IPS-NIHi7 (cell line): ENCODE results near the gene SLC22A5.
"Not testable (repeated sequence)": the region's sequence is repeated elsewhere in the genome, so short reads cannot be mapped to it uniquely, and the experiment has no call there.

ENCODE experiments used
- DNase-seq: peaks from one replicate; pipeline ENCODE4 v3.0.0; 2012; ENCODE audit warnings: mixed read lengths; ENCODE audit errors: extremely low spot score

The SLC22A5 gene

DNA sequence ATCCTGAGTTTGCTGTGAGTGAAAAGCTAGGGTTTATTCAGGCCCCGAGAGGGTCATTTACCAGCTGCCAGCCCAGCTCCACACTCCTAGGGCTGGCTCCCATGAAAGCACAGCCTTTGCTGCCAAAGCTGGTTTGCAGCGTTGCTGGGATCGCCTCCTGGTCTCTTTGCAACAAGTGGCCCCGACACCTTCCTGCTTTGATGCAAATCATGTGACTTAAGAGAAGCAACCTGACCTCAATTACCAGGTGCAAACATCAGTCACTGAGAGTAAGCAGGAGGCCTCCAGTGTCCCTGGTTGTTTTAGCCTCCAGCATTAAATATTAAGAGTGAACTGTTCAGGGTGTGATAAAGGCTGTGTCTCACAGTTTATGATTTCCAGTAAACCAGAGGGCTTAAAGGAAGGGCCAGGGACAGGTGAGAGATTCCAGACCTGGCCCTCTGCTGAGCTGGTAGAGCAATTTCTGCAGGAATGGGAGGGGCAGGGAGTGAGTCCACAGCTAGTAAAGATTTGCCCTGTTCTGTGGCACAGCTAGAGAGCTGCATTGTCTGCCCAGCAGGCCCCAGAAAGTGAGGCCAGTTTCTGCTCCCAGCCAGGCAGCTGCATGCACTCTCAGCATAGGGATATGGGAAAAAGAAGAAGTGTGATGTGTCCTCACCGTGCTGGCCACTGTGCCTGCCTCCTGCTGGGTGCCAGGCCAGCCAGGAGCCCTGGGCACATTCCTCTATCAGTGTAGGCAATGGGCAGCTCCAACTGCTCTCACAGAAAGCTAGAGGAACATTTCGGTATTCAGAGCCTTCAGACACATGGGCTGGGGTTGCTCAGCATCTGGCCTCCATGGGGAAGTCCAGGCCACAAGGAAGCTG, 58.0 kb downstream of the SLC22A5 start:
- peak; percentile 22 for DNase-seq

DNA sequence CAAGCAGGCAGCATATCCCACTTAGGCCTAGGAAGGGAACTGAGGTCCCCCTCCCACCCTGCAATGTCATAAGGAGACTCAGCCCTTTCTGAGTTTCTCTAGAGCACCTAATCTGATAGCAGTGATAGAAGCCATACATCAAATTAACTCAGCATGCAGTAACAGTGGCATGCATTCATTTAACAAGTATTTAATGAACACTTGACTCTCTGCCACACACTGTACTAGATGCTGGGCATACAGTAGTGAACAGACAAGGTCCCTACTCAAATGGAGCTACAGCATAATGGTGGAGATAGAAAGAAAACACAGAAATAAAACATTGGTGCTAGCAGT, 58.6 kb downstream of the SLC22A5 start:
- no peak for DNase-seq

- DNase-seq, result peak; percentile 21
Observed at GRCh38 chr5:132428484-132429462, 59.3 kb downstream of the SLC22A5 start.

DNA sequence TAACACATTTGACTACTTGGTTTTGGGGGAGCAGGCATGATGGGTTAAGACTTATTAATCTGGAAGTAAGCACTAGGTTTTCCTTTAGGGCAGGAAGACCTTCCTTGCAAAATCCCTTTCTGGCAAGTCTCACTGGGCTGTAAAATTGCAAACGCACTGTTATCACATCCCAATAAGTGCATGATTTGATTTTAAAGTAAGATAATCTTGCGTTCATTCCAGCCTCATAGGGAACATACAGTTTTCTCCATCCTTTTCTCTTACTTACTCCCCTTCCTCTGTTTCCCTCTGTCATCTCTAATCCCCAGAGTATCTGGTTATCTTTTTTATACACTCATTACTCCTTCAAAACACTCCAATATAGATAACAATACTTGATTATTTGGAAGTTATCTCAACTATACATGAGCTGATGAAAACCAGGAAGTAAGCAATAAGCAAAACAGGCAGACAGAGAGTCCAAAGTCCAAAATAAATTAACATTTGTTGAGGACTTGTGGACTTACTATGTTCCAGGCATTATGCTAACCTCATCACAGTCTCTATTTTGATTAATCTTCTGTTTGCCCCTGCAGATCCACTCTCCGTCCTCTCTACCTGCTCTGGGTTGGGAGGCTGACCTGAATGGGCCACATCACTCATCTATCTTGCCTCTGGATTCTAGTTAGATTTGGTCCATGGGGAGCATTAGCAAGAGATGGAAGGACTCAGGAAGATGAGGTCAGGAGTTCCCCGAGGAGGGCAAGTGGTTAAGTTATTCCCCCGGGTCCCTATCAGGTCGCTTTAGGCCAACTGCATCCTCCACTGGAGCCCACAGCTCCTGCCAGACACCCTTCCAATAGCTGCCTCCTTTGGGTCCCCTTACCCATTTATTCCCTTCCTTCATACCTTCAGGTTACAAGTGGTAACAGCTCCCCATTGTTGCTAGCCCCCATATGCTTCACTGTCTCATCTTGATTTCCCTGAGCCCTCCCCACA, 60.2 kb downstream of the SLC22A5 start:
- DNase-seq, result no peak

GRCh38 chr5:132430746-132431145, 61.2 kb downstream of the SLC22A5 start:
- DNase-seq, result no peak

DNA sequence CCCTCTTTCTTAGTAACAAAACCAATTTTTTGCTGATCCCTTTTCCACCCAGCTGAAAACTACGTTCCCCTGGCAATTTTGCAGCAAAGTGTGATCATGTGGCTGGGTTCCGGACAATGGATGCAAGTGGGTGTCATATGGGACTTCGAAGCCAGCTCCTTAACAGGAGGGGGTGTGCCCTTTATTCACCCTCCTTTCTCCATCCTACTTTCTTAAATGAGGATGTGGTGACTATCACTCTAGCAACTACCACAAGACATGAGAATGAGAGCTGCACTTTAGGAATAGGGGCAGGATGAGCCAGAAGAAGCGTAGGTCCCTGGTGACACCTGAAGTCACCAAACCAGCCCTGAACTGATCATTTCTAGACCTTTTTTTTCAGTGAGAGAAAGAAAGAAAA, 62.1 kb downstream of the SLC22A5 start:
- DNase-seq, result no peak

- no peak for DNase-seq
Observed at GRCh38 chr5:132433141-132433540, 63.6 kb downstream of the SLC22A5 start.

DNA sequence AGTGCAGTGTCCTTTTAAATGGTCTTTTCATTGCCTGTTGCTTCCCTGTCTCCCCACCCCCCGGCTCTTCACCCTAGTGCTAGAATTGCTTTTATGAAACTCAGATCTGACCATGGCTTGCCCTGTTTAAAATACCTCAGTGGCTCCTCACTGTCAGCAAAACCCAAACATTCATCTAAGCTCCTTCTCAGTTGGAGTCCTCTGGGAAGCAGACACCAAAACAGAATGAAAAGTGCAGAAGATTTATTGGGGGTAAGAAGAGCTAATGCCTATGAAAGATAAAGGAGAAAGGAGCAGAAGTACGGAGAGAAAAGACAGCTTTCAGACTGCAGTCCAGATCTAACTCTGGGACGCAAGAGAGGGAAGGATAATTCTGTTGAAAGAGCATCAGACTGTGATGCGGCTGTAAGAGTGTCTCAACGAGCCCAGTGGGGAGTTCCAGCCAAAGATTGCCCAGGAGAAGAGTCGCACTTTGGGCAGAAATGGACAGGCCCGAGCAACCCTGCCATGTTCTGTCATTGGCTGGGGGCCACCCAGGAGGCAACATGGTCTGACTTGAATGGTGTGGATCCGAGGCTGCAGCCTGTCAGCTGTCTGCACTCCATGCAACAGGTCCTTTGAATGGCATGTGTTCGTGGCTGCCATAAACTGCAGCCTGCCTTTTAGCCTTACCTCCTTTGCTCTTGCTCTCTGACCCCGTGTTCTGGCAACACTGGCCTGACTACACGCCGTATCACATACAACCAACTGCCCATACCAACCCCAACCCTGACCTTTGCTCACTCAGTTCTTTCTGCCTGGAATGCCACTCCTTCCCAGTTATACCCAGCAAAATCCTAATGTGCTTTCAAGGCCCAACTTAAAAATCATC, 65.1 kb downstream of the SLC22A5 start:
- no peak for DNase-seq

DNA sequence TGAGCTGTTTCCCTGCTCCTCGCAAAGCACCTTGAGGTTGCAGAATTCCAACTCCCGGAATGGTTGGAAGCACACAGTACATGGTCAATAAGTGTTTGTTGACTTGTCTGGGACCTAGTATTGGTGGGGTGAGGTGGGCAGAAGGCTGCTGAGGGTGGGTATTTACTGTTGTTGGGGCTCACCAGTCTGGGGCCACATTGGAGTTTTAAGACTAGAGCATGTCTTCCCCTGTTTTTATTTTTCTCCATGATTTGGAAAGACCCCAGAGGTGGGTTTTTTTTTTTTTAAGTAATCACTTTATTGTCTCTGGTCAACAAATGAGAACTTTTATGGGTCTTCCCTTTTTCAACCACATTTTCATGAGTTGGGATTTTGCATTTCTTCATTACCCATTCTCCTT, 65.9 kb downstream of the SLC22A5 start:
- no peak for DNase-seq

DNA sequence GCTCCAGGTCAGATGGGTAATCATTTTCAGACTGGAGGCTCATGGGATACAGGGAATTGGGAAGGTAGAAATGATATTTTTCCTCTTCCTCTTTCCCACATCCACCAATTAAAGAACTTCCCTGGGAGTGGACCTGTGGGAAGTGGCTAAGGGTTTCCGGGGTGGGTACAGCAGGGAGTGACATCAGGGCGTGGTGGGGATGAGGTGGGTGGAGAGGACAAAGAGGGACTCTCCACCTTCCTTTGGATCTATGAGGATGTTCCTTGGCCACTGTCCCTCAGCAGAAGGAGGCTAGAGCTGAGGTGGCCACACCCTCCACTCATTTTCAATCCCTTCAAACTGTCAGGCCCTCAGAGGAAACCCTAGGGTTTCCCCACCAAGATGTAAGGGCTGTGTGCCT, 66.4 kb downstream of the SLC22A5 start:
- DNase-seq, result no peak

DNA sequence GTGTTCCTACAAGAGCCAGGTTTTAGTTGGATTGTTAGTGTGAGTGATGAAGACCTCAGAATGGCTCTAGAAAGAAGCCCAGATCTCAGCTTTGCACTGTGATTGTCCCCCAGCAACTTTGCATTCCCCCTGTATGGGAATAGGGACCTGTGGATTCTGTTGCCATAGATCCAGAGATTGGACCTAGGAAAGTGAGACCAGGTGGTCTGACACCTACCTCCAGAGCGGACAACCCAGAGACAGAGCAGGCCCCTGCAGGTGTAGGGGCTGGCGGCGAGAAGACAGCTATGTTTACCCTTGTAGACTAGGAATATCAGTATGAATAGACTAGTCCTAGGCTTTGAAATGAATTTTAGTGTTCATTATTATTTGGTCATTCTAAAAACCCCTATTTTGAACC, 67.4 kb downstream of the SLC22A5 start:
- DNase-seq, result no peak

GRCh38 chr5:132437604-132438266, 68.2 kb downstream of the SLC22A5 start:
- peak; percentile 87 for DNase-seq

DNA sequence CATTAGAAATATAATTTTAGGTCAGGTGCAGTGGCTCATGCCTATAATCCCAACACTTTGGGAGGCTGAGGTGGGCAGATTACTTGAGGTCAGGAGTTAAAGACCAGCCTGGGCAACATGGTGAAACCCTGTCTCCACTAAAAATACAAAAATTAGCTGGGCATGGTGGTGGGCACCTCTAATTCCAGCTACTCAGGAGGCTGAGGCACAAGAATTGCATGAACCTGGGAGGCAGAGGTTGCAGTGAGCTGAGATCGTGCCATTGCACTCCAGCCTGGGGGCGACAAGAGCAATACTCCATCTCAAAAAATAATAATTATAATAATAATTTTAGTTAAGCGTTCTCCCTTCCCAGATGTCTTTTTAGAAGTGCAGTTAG, 68.7 kb downstream of the SLC22A5 start:
- not testable (repeated sequence) for DNase-seq

DNA sequence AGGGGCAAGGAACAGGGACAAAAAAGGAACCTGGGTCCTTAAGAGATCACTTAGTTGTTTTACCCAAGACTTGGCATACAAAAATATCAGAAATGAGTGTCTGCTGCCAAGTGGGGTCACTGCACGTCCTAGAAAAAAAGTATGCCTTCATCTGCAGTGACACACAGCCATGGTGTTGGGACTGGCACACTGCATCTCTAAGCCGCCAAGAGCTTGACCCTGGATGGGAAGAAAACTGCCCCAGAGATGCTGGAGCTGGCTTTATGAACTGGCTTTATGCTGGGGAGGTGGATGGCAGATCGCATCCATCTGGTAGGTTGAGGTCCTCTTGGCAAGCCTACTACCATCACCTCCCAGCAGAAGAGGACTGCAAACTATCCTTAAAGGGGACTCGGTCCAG, 69.4 kb downstream of the SLC22A5 start:
- no peak for DNase-seq

DNA sequence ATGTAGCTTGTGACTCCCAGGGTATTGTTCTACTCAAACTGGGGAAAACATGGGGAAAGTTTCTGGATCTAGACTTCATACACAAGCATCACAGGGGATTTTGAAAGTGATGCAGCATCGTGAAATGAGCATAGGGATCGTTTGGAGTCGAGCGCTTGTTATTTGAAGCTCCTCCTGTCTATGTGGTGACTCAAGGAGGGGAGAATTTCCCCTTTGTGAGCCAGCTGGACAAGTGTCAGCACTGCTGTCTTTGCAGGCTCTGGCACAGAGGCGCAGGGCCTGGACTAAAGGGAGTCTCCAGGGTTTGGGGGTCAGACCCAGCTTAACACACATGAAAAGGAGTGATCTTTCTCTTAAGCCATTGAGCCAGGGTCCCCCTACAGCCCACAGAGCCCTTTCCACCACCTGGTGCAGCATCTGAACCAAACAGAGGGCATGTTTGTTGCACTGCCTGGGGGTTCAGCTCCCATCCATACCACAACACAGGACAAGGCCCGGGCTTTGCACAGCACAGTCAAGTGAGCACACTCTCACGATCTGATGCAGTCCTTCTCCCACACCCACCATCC, 70.1 kb downstream of the SLC22A5 start:
- no peak for DNase-seq

- no peak for DNase-seq
Observed at GRCh38 chr5:132444061-132444460, 74.6 kb downstream of the SLC22A5 start.
